Neuronal stem cell (in vitro differentiated cells): Measurements from ENCODE around the gene BBIP1. TPM values are rescaled to one million over a fixed set of nuclear protein-coding genes. Genes with fewer than 3 reads are reported as not detected.

Experiments
- DNase-seq: peaks from one replicate; pipeline ENCODE4 v3.0.0-alpha.2; 2013; ENCODE audit warnings: low spot score
- H2AFZ ChIP-seq: one replicate; pipeline ENCODE4 v1.6.1; 2013; ENCODE audit warnings: mild to moderate bottlenecking, low read length, inconsistent platforms
- H2AK5ac ChIP-seq: 2 replicates; pipeline ENCODE4 v1.6.1; 2013; ENCODE audit warnings: low read depth, mild to moderate bottlenecking, inconsistent platforms, low read length, moderate library complexity, mixed read lengths
- H2BK120ac ChIP-seq: 2 replicates; pipeline ENCODE4 v1.6.1; 2013; ENCODE audit warnings: low read depth, mild to moderate bottlenecking, inconsistent platforms, low read length, moderate library complexity, mixed read lengths
- H2BK12ac ChIP-seq: one replicate; pipeline ENCODE4 v1.6.1; 2013; ENCODE audit warnings: low read length, inconsistent platforms
- H2BK15ac ChIP-seq: 2 replicates; pipeline ENCODE4 v1.6.1; 2013; ENCODE audit warnings: mild to moderate bottlenecking, low read length, inconsistent platforms, mixed read lengths
- H2BK5ac ChIP-seq: one replicate; pipeline ENCODE4 v1.6.1; 2013; ENCODE audit warnings: inconsistent platforms, mild to moderate bottlenecking, low read length, moderate library complexity
- H3K14ac ChIP-seq: one replicate; pipeline ENCODE4 v1.6.1; 2013; ENCODE audit warnings: low read length, inconsistent platforms
- H3K18ac ChIP-seq: 2 replicates; pipeline ENCODE4 v1.6.1; 2013; ENCODE audit warnings: low read length, inconsistent platforms
- H3K23ac ChIP-seq: 2 replicates; pipeline ENCODE4 v1.6.1; 2013; ENCODE audit warnings: low read depth, mild to moderate bottlenecking, mixed read lengths, low read length, inconsistent platforms; ENCODE audit not compliant: poor library complexity
- H3K27ac ChIP-seq: replicated peaks from 3 replicates; pipeline ENCODE4 v1.5.1; 2013; ENCODE audit warnings: low read length, inconsistent platforms
- H3K27me3 ChIP-seq, 3 experiments: 2 replicates each; pipeline ENCODE4 v1.6.1; 2013; ENCODE audit warnings: low read length in 3 of 3, mild to moderate bottlenecking in 2 of 3, inconsistent platforms in 1 of 3, low read depth in 1 of 3, mixed read lengths in 1 of 3, moderate library complexity in 1 of 3; ENCODE audit not compliant: control insufficient read depth in 3 of 3, insufficient read depth in 3 of 3
- H3K36me3 ChIP-seq, 2 donors: replicated peaks in 1 of 2; 2 replicates each; pipeline ENCODE4 v1.6.1; 2013; ENCODE audit warnings: low read length in 2 of 2; ENCODE audit not compliant: control insufficient read depth in 2 of 2, insufficient read depth in 2 of 2
- H3K4ac ChIP-seq: 2 replicates; pipeline ENCODE4 v1.6.1; 2013; ENCODE audit warnings: inconsistent platforms, mild to moderate bottlenecking, low read length, moderate library complexity
- H3K4me1 ChIP-seq, 2 donors: 1 replicate in 1 of 2; 2 replicates in 1 of 2; pipeline ENCODE4 v1.6.1; 2013; ENCODE audit warnings: low read length in 2 of 2, low read depth in 1 of 2; ENCODE audit not compliant: control insufficient read depth in 2 of 2, insufficient read depth in 1 of 2
- H3K4me2 ChIP-seq: one replicate; pipeline ENCODE4 v1.6.1; 2013; ENCODE audit warnings: mild to moderate bottlenecking, low read length, inconsistent platforms; ENCODE audit not compliant: insufficient read depth, poor library complexity, severe bottlenecking
- H3K4me3 ChIP-seq, 2 donors: 2 replicates each; pipeline ENCODE4 v1.5.1; 2013; ENCODE audit warnings: low read length in 2 of 2, mild to moderate bottlenecking in 2 of 2, inconsistent platforms in 1 of 2, moderate library complexity in 1 of 2
- H3K79me1 ChIP-seq: one replicate; pipeline ENCODE4 v1.6.1; 2013; ENCODE audit warnings: low read depth, mild to moderate bottlenecking, inconsistent platforms, low read length, moderate library complexity
- H3K9ac ChIP-seq: one replicate; pipeline ENCODE4 v1.6.1; 2013; ENCODE audit warnings: mild to moderate bottlenecking, low read depth, low read length, inconsistent platforms; ENCODE audit not compliant: poor library complexity
- H3K9me3 ChIP-seq, 2 donors: replicated peaks in 1 of 2; 2 replicates each; pipeline versions ENCODE3 to v1.6.1; 2013; ENCODE audit warnings: low read length in 2 of 2, mild to moderate bottlenecking in 2 of 2, inconsistent platforms in 1 of 2, low read depth in 1 of 2, mixed read lengths in 1 of 2, moderate library complexity in 1 of 2; ENCODE audit not compliant: control insufficient read depth in 2 of 2, insufficient read depth in 1 of 2
- H4K8ac ChIP-seq: one replicate; pipeline ENCODE4 v1.6.1; 2013; ENCODE audit warnings: low read depth, mild to moderate bottlenecking, inconsistent platforms, low read length, moderate library complexity
- H4K91ac ChIP-seq: one replicate; pipeline ENCODE4 v1.6.1; 2013; ENCODE audit warnings: low read length, low read depth, mild to moderate bottlenecking, inconsistent platforms; ENCODE audit not compliant: poor library complexity
- WGBS, 2 donors: extraction: QIAGEN DNeasy Blood & Tissue Kit; methylation state at CpG; one replicate each; pipeline ENCODE4 v1.1.7; 2013; ENCODE audit warnings: missing lambda C conversion rate in 2 of 2, mixed read lengths in 1 of 2; ENCODE audit not compliant: insufficient read length in 2 of 2, insufficient replicate concordance in 1 of 2; ENCODE audit errors: extremely low coverage in 2 of 2; 5-methylcytosine and 5-hydroxymethylcytosine counted together
- polyA plus RNA-seq, 2 experiments: library from polyadenylated mRNA; stranded (reverse); fragments of 200-250 nt; gene quantifications; one replicate each; pipeline ENCODE4 v1.2.3, GENCODE V29; 2013

BBIP1 gene, protein sequence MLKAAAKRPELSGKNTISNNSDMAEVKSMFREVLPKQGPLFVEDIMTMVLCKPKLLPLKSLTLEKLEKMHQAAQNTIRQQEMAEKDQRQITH
- polyA plus RNA-seq (2013, experiment 1 of 2), result 59.5 TPM
- polyA plus RNA-seq (2013, experiment 2 of 2), result 59.1 TPM

DNA sequence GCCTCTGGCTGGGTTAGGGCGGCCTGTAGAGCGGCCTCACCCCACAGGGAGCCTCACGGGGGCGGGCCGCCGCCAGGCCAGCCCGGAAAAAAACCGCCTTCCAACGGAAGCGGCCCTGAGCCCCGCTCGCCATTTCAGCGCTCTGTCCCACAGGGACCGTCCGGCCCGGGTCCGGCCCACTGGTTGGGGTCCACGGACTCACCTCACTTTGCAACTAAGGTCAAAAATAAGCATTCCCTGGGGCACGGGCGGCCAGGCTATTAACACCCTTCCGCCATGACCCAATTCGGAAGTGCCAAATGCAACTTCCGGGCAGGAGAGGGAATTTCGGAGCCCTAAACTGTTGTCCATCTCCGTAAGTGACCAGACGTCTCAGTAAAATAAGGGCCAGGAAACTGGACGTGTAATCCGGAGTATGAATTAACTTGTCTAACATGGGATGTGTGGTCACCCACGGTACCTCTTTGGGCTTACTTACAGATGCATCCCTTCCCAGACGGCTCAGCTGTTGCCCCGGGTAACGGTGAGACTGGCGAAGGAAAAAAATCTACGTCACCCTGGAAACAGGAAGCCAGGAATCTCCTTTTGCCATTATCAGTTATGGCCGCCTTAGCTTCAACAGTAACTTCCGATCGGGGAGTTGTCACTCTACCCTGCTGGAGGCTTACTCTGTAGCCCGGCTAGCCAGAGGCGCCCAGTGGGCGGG, at the start of gene BBIP1:
BBIP1 (minus strand) TSS at position 538 of the 706 bp plus-strand sequence. CDS start 1,023 bp downstream, outside the sequence.
- Histone ChIP-seq H3K36me3 (peaks cover 5 to 10% of the 10 kb centered on the region in 2 donors), H3K18ac (peak within 1 kb of the TSS; percentile 99), H3K4me1 (peaks cover 2 to 15% of the 10 kb centered on the region in 2 donors), H2AFZ (peak within 1 kb of the TSS; percentile 88), H2BK120ac (no peak within 1 kb of the TSS), H4K91ac (no peak within 1 kb of the TSS), H3K4me2 (peak within 1 kb of the TSS; percentile 55), H3K23ac (peak within 1 kb of the TSS; percentile 87), H2AK5ac (peak within 1 kb of the TSS; percentile 26), H3K9me3 (no peaks in the 10 kb centered on the region), H3K14ac (peak within 1 kb of the TSS; percentile 50), H3K9ac (peak within 1 kb of the TSS; percentile 98), H3K4me3 (peak within 1 kb of the TSS; percentile 75 to 94), H2BK5ac (peak within 1 kb of the TSS; percentile 77), H4K8ac (no peak within 1 kb of the TSS), H3K79me1 (peaks cover 3% of the 10 kb centered on the region), H2BK12ac (no peak within 1 kb of the TSS), H3K27me3 (no peaks in the 10 kb centered on the region), H3K27ac (peak within 1 kb of the TSS; percentile 90), H2BK15ac (no peak within 1 kb of the TSS), H3K4ac (no peak within 1 kb of the TSS)
- no CpG with 5 or more reads among the region's 40 CpGs for whole genome bisulfite sequencing, 2 donors
- peak; percentile 99 for DNase-seq

DNA sequence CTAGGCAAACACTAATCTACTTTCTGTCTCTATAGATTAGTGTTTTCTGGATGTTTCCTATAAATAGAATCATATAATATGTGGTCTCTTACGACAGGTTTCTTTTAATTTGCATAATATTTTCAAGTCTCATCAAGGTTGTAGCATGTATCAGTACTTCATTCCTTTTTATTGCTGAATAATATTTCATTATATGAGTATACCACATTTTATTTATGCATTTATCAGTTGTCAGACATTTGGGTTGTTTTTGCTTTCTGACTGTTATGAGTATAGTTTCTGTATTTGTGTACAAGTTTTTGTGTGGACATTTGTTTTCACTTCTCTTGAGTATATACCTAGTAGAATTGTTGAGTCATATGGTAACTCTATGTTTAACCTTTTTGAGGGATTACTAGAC, 48.7 kb upstream of the BBIP1 start:
- no peak overlapping the region for H2BK12ac ChIP-seq
- peaks cover 0 to 29% of the 10 kb centered on the region in 2 donors for H3K36me3 ChIP-seq
- H3K27ac ChIP-seq, result no peak overlapping the region
- H3K79me1 ChIP-seq, result peaks cover under 1% of the 10 kb centered on the region
- H3K14ac ChIP-seq, result no peak overlapping the region
- no peak overlapping the region for H2BK15ac ChIP-seq
- H3K4me3 ChIP-seq, result no peak overlapping the region
- no peak overlapping the region for H4K91ac ChIP-seq
- H3K23ac ChIP-seq, result no peak overlapping the region
- no peak overlapping the region for H2AK5ac ChIP-seq
- H3K4me1 ChIP-seq, result no peaks in the 10 kb centered on the region
- no peak overlapping the region for H4K8ac ChIP-seq
- no peak overlapping the region for H2AFZ ChIP-seq
- no peaks in the 10 kb centered on the region for H3K27me3 ChIP-seq
- no peaks in the 10 kb centered on the region for H3K9me3 ChIP-seq
- H2BK120ac ChIP-seq, result no peak overlapping the region
- H2BK5ac ChIP-seq, result no peak overlapping the region
- H3K9ac ChIP-seq, result no peak overlapping the region
- H3K4ac ChIP-seq, result no peak overlapping the region
- H3K18ac ChIP-seq, result no peak overlapping the region
- H3K4me2 ChIP-seq, result no peak overlapping the region
- DNase-seq, result no peak
- WGBS, 2 donors, result no CpG with 5 or more reads among the region's 1 CpG

DNA sequence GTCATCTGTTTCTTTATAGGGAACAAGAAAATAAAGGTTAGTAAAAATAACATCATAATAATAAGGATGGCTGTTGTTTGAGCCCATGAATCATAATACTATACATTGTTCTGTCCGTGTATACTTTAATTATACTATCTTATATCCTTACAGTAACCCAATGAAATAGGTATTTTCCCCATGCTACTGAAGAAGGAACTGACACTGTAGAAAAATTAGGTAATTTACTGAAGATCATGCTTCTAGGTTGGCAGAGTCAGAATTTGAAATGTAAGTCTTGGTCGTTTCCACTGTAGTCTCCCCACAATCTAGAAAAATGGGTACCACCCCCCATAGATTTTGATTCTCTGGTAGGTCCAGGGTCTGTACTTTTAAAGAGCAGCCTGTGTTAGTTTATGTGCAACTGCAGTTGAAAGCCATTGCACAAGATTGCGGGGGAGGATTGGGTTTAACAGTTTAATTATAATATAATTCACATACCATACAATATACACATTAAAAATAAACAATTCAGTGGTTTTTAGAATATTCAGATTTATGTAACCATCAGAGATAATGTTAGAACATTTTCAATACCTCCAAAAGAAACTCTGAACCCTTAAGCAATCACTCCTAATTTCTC, 48.1 kb upstream of the BBIP1 start:
- H3K23ac ChIP-seq, result no peak overlapping the region
- no peak overlapping the region for H2BK12ac ChIP-seq
- H3K18ac ChIP-seq, result no peak overlapping the region
- no peak overlapping the region for H3K27ac ChIP-seq
- H4K91ac ChIP-seq, result no peak overlapping the region
- H3K36me3 ChIP-seq, result peaks cover 0 to 29% of the 10 kb centered on the region in 2 donors
- H3K4ac ChIP-seq, result no peak overlapping the region
- H4K8ac ChIP-seq, result no peak overlapping the region
- no peaks in the 10 kb centered on the region for H3K4me1 ChIP-seq
- no peak overlapping the region for H3K4me3 ChIP-seq
- H3K4me2 ChIP-seq, result no peak overlapping the region
- H3K79me1 ChIP-seq, result peaks cover 2% of the 10 kb centered on the region
- no CpG with 5 or more reads among the region's 3 CpGs for WGBS, 2 donors
- no peak for DNase-seq
- H3K27me3 ChIP-seq, result no peaks in the 10 kb centered on the region
- H3K9me3 ChIP-seq, result no peaks in the 10 kb centered on the region
- no peak overlapping the region for H2BK120ac ChIP-seq
- no peak overlapping the region for H3K9ac ChIP-seq
- no peak overlapping the region for H3K14ac ChIP-seq
- no peak overlapping the region for H2BK15ac ChIP-seq
- no peak overlapping the region for H2AK5ac ChIP-seq
- H2BK5ac ChIP-seq, result no peak overlapping the region
- no peak overlapping the region for H2AFZ ChIP-seq

DNA sequence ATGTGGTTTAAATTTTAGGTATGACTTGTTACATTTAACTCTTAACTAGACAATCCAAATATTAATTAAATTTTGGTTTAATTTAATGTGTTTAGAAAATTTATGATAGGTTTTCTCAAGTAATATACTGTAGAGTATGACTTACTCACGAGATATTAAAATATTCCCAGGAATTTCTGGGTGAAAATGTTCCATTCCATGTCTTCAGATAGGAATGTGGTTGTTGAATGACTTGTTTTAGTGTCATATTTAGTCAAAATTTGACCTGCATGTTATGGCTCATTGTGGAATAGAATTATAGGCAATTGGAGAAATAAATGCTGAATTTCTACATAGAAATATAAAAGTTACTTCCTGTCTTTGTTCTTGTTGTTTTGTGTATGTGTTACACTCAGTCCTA, 47.2 kb upstream of the BBIP1 start:
- H2BK5ac ChIP-seq, result no peak overlapping the region
- H3K14ac ChIP-seq, result no peak overlapping the region
- H2BK15ac ChIP-seq, result no peak overlapping the region
- H3K4ac ChIP-seq, result no peak overlapping the region
- no peak overlapping the region for H3K23ac ChIP-seq
- H4K8ac ChIP-seq, result no peak overlapping the region
- peaks cover 0 to 29% of the 10 kb centered on the region in 2 donors for H3K36me3 ChIP-seq
- H3K4me3 ChIP-seq, result no peak overlapping the region
- no peaks in the 10 kb centered on the region for H3K4me1 ChIP-seq
- H3K79me1 ChIP-seq, result peaks cover 2% of the 10 kb centered on the region
- H2AK5ac ChIP-seq, result no peak overlapping the region
- H4K91ac ChIP-seq, result no peak overlapping the region
- H3K27me3 ChIP-seq, result no peaks in the 10 kb centered on the region
- no peak overlapping the region for H2AFZ ChIP-seq
- H3K4me2 ChIP-seq, result no peak overlapping the region
- H3K18ac ChIP-seq, result no peak overlapping the region
- H2BK12ac ChIP-seq, result no peak overlapping the region
- no peak overlapping the region for H3K9ac ChIP-seq
- no peak overlapping the region for H3K27ac ChIP-seq
- H2BK120ac ChIP-seq, result no peak overlapping the region
- no peak for DNase-seq
- WGBS, 2 donors, result no CpG with 5 or more reads among the region's 1 CpG
- no peaks in the 10 kb centered on the region for H3K9me3 ChIP-seq
